Tibial nerve (tissue), 3 donors: Measurements from ENCODE around the gene MMRN1.

Experiments
- POLR2A ChIP-seq, 2 donors: fragments of 450-650 bp; IDR thresholded peaks; one replicate each; pipeline ENCODE4 v1.6.1; 2017; ENCODE audit warnings: antibody characterized with exemption in 2 of 2, mild to moderate bottlenecking in 2 of 2, moderate library complexity in 2 of 2
- TF ChIP-seq, protein P1 (sequence below), 5 experiments: fragments of 200-600 bp in 3 of 5; fragments of 450-650 bp in 2 of 5; sonication (generic) in 3 of 5; IDR thresholded peaks; one replicate each; pipeline ENCODE4 v1.5.1; 2016 to 2019; ENCODE audit warnings: antibody characterized with exemption in 5 of 5, mild to moderate bottlenecking in 3 of 5, moderate library complexity in 2 of 5

DNA sequence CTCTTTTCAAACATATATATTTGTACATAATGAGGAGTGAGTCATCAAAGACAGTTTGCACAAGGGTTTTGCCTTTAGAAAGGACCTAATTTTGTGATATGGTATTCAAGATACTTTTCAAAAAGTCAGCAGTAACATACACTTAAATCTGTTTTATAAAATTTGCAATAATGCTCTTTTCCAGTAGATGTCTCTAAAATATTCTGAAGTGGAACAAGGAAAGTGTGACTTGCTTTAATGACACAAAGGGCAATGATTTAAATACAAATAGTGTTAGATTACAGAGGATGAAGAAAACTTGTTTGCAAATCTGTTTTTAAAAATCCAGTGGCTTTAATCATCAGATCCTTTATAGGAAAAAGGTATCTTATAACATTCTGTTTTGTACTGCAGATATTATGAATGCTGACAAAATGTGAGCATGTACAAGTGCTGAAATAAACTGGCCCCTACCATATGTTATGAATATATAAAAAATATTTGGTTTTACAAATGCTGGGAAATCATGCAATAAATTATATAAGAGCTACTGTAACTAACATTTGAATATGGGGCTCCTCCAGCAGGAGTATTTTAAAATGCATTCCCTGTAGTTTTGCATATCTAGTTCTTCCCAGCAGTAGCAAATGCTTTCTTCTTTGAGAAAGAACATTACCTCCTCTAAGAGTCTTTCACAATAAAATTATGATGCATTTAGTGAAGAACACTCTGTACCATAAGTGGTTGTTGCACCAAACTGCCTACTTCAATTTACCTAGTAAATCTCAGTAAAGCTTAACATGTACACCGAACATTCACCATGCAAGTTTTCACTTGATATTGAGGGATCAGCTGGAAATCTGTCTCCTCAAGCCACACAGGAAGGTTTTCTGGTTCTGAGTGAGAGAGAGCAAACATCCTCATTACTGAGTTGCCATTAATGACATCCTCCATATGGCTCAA is 20.2 kb downstream of the MMRN1 start:
- no peak for TF ChIP-seq POLR2A (IDR thresholded peaks at IDR 0.05)
- TF ChIP-seq, protein P1, sequence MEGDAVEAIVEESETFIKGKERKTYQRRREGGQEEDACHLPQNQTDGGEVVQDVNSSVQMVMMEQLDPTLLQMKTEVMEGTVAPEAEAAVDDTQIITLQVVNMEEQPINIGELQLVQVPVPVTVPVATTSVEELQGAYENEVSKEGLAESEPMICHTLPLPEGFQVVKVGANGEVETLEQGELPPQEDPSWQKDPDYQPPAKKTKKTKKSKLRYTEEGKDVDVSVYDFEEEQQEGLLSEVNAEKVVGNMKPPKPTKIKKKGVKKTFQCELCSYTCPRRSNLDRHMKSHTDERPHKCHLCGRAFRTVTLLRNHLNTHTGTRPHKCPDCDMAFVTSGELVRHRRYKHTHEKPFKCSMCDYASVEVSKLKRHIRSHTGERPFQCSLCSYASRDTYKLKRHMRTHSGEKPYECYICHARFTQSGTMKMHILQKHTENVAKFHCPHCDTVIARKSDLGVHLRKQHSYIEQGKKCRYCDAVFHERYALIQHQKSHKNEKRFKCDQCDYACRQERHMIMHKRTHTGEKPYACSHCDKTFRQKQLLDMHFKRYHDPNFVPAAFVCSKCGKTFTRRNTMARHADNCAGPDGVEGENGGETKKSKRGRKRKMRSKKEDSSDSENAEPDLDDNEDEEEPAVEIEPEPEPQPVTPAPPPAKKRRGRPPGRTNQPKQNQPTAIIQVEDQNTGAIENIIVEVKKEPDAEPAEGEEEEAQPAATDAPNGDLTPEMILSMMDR (IDR thresholded peaks at IDR 0.05): no peak
